HepG2 (cell line): ENCODE results near the gene TMEM141. TPM values are rescaled to one million over a fixed set of nuclear protein-coding genes. Genes with fewer than 3 reads are reported as not detected.

Experiments
- CBX2 ChIP-seq, 2 experiments: fragments of 200-600 bp in 1 of 2; sonication (generic); formaldehyde crosslinking in 1 of 2; IDR thresholded peaks; 2 replicates each; pipeline versions ENCODE4 v1.7.0 to v1.8.1; 2018 to 2022; ENCODE audit warnings: low read depth in 2 of 2, low read length in 1 of 2, mild to moderate bottlenecking in 1 of 2, missing genetic modification reagents in 1 of 2
- DBP ChIP-seq: sonication (generic); formaldehyde crosslinking; IDR thresholded peaks from 2 replicates; pipeline ENCODE4 v1.4.0; 2020; ENCODE audit warnings: missing genetic modification reagents; ENCODE audit errors: not compliant biosample characterization
- DPF2 ChIP-seq: sonication (generic); formaldehyde crosslinking; IDR thresholded peaks from 2 replicates; pipeline ENCODE4 v1.4.0; 2020; ENCODE audit warnings: mild to moderate bottlenecking, low read depth, missing genetic modification reagents, borderline replicate concordance
- FOXO4 ChIP-seq: sonication (generic); formaldehyde crosslinking; conservative IDR thresholded peaks from 2 replicates; pipeline ENCODE4 v1.8.1; 2023; ENCODE audit warnings: missing genetic modification reagents
- GTF2F1 ChIP-seq: fragments of 150-350 bp; IDR thresholded peaks from 2 replicates; pipeline ENCODE4 v1.6.1; 2014; ENCODE audit warnings: low read length
- GZF1 ChIP-seq: sonication (generic); formaldehyde crosslinking; IDR thresholded peaks from 2 replicates; pipeline ENCODE4 v1.5.1; 2020; ENCODE audit warnings: mild to moderate bottlenecking, missing genetic modification reagents
- KDM1A ChIP-seq: IDR thresholded peaks from 2 replicates; pipeline ENCODE4 v1.6.1; 2016; ENCODE audit warnings: missing compliant biosample characterization
- KIAA2018 ChIP-seq: sonication (generic); formaldehyde crosslinking; IDR thresholded peaks from 2 replicates; pipeline ENCODE4 v1.5.0; 2020; ENCODE audit warnings: mild to moderate bottlenecking, missing genetic modification reagents, borderline replicate concordance
- KLF16 ChIP-seq, 2 experiments: sonication (generic) in 1 of 2; formaldehyde crosslinking in 1 of 2; IDR thresholded peaks; 2 replicates each; pipeline versions ENCODE4 v1.6.1 to v1.8.0; 2016 to 2023; ENCODE audit warnings: missing genetic modification reagents in 2 of 2, missing compliant biosample characterization in 1 of 2
- MAFF ChIP-seq: IDR thresholded peaks from 2 replicates; pipeline ENCODE4 v1.6.1; 2011; ENCODE audit warnings: low read depth, low read length, improper control_type of control experiment
- RBAK ChIP-seq: sonication (generic); formaldehyde crosslinking; IDR thresholded peaks from 2 replicates; pipeline ENCODE4 v1.5.1; 2020; ENCODE audit warnings: mild to moderate bottlenecking, missing genetic modification reagents
- RBM39 ChIP-seq: fragments of 200-400 bp; formaldehyde crosslinking; IDR thresholded peaks from one replicate; pipeline ENCODE4 v1.6.1; 2018; ENCODE audit warnings: antibody characterized with exemption, mild to moderate bottlenecking, low read depth, low read length; ENCODE audit not compliant: poor library complexity, severe bottlenecking
- SALL2 ChIP-seq: sonication (generic); formaldehyde crosslinking; IDR thresholded peaks from 2 replicates; pipeline ENCODE4 v1.8.1; 2023; ENCODE audit warnings: mild to moderate bottlenecking, missing genetic modification reagents, inconsistent platforms
- TERF1 ChIP-seq: sonication (generic); formaldehyde crosslinking; IDR thresholded peaks from 2 replicates; pipeline ENCODE4 v1.8.0; 2022; ENCODE audit warnings: mild to moderate bottlenecking, missing genetic modification reagents, moderate library complexity
- ZBTB14 ChIP-seq: sonication (generic); formaldehyde crosslinking; IDR thresholded peaks from 2 replicates; pipeline ENCODE4 v1.4.0; 2020; ENCODE audit warnings: missing genetic modification reagents
- polyA plus RNA-seq, 8 experiments: library from polyadenylated mRNA; depleted of rRNA in 3 of 8; stranded (reverse) in 7 of 8; unstranded in 1 of 8; fragments of >200 nt; fragmentation: Illumina TruSeq in 4 of 8; extraction: Trizol in 4 of 8; gene quantifications; 2 replicates each; pipeline versions ENCODE4 v1.2.1 to v1.2.3, GENCODE V29; 2011 to 2016; ENCODE audit warnings: low read depth in 4 of 8, missing spikeins in 1 of 8, mixed read lengths in 1 of 8; ENCODE audit not compliant: insufficient read depth in 1 of 8
- total RNA-seq, 5 experiments: library from RNA; depleted of rRNA; stranded (reverse); fragments of >200 nt; fragmentation: Illumina TruSeq; extraction: Trizol; gene quantifications; 2 replicates each; pipeline ENCODE4 v1.2.3, GENCODE V29; 2016; ENCODE audit warnings: low read depth in 1 of 5

TMEM141 gene
- total and polyA plus RNA-seq, 2 of the 13 experiments (the other 11 are each of a cell fraction or from before 2014, with no cell fraction given) = 81.0 to 202 TPM

GRCh38 chr9:136799854-136800657 lies 8.9 kb downstream of the TMEM141 start (continued):
- no peak for TF ChIP-seq FOXO4 (CRISPR knock-in tag)
- TF ChIP-seq SALL2 = no peak
- peak; percentile 44; the same call in 1 of the 2 replicates for TF ChIP-seq ZBTB14 (CRISPR knock-in tag)
- no peak for TF ChIP-seq CBX2 (IDR thresholded peaks at IDR 0.05; ENCODE audit: low read depth, low read length)
- TF ChIP-seq CBX2 (CRISPR knock-in tag; IDR thresholded peaks at IDR 0.05; ENCODE audit: low read depth) = no peak
- peak in 1 of 2 experiments; percentile 32; a peak in 1 of 4 replicates for TF ChIP-seq KLF16 (CRISPR knock-in tag; IDR thresholded peaks at IDR 0.05)
- TF ChIP-seq GZF1 (CRISPR knock-in tag) = no peak
- no peak for TF ChIP-seq DPF2 (CRISPR knock-in tag)
- 0 out of 2 replicates have a peak, but pooled peaks have one; percentile 38 for TF ChIP-seq TERF1
- no peak for TF ChIP-seq KDM1A (CRISPR knock-in tag)
- no peak for TF ChIP-seq RBAK (CRISPR knock-in tag)
- TF ChIP-seq DBP (CRISPR knock-in tag) = no peak
- TF ChIP-seq KIAA2018 (CRISPR knock-in tag) = no peak
- no peak for TF ChIP-seq MAFF
- peak; percentile 2 for TF ChIP-seq RBM39
- no peak for TF ChIP-seq GTF2F1
